Left lung (tissue), 10 donors: ENCODE data around the gene DHX36. TPM values are rescaled to one million over a fixed set of nuclear protein-coding genes. Genes with fewer than 3 reads are reported as not detected.

Experiments
- ATAC-seq: fragments of 200-7000 bp; cut with Tn5 transposase; one replicate; pipeline ENCODE4 v1.9.1; 2020; ENCODE audit warnings: moderate library complexity
- DNase-seq, 4 donors: peaks; one replicate each; pipeline ENCODE4 v3.0.0-alpha.2; 2013 to 2020
- H3K27ac ChIP-seq, 2 donors: fragments of 200-600 bp; sonication (generic) in 1 of 2; one replicate each; pipeline versions ENCODE4 v1.5.0 to v1.8.0; 2020 to 2021
- H3K27me3 ChIP-seq, 2 donors: fragments of 200-600 bp; sonication (generic) in 1 of 2; one replicate each; pipeline versions ENCODE4 v1.5.0 to v1.8.0; 2020 to 2021
- H3K36me3 ChIP-seq, 2 donors: fragments of 200-600 bp; sonication (generic) in 1 of 2; one replicate each; pipeline versions ENCODE4 v1.5.0 to v1.8.0; 2020 to 2021
- H3K4me1 ChIP-seq, 2 donors: fragments of 200-600 bp; one replicate each; pipeline ENCODE4 v1.8.0; 2021
- H3K4me3 ChIP-seq, 2 donors: fragments of 200-600 bp; sonication (generic) in 1 of 2; one replicate each; pipeline versions ENCODE4 v1.5.0 to v1.8.0; 2020 to 2021; ENCODE audit warnings: mild to moderate bottlenecking in 1 of 2
- H3K9me3 ChIP-seq, 2 donors: fragments of 200-600 bp; sonication (generic) in 1 of 2; one replicate each; pipeline versions ENCODE4 v1.5.0 to v1.8.0; 2020 to 2021
- intact Hi-C, 2 donors: fragments of 100-400 bp; cut with DNase I; formaldehyde crosslinking; loops; one replicate each; pipeline versions ENCODE4 v1.11.2 to v1.14.2; 2022
- polyA plus RNA-seq, 6 donors: library from polyadenylated mRNA; unstranded; fragments of 120-200 nt; gene quantifications; one replicate each; pipeline ENCODE4 v1.2.1, GENCODE V29; 2013; ENCODE audit not compliant: insufficient read length in 6 of 6
- total RNA-seq, 2 donors: library from RNA; stranded (reverse); fragmentation: NEBNext Ultra II Directional; extraction: Animal tissue kit (Norgen Biotek cat#: 25700); gene quantifications; one replicate each; pipeline ENCODE4 v1.2.1, GENCODE V29; 2021
- TF ChIP-seq, protein P1 (sequence below), 2 donors: fragments of 200-600 bp; sonication (generic) in 1 of 2; IDR thresholded peaks; one replicate each; pipeline versions ENCODE4 v1.5.0 to v1.8.0; 2021; ENCODE audit warnings: antibody characterized with exemption in 2 of 2
- donor health status: DM: no; HTN: yes; CAD: no.
- donor health status: DM: no; HTN: no; CAD: no.

DHX36 gene
- total and polyA plus RNA-seq, 8 donors, result 52.6 to 97.1 (median 76.8) TPM

DNA sequence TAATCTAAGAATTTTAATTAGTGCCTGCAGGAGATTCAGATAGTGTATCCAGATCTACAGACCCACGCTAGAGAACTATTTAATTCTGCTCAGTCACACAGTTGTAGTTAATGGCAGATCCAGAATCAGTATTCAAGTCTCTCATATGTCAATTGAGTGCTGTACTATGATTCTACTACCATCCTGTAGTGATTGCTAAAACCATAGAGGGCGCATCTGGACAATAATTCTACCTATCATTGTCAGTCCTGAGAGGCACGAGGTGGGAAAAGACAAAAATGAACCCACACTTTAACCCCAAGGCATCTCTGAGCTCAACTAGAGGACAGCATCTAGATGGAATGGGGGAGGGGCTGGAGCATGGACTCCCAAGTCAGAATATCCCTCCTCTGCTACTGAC is 22.7 kb downstream of the DHX36 start:
- DNase-seq, result no peak
- Histone ChIP-seq H3K9me3 (no peaks in the 10 kb centered on the region), H3K4me1 (no peaks in the 10 kb centered on the region), H3K36me3 (peaks cover 0 to 100% of the 10 kb centered on the region in 2 donors), H3K4me3 (no peak overlapping the region), H3K27ac (no peak overlapping the region), H3K27me3 (no peaks in the 10 kb centered on the region)
- TF ChIP-seq, protein P1, sequence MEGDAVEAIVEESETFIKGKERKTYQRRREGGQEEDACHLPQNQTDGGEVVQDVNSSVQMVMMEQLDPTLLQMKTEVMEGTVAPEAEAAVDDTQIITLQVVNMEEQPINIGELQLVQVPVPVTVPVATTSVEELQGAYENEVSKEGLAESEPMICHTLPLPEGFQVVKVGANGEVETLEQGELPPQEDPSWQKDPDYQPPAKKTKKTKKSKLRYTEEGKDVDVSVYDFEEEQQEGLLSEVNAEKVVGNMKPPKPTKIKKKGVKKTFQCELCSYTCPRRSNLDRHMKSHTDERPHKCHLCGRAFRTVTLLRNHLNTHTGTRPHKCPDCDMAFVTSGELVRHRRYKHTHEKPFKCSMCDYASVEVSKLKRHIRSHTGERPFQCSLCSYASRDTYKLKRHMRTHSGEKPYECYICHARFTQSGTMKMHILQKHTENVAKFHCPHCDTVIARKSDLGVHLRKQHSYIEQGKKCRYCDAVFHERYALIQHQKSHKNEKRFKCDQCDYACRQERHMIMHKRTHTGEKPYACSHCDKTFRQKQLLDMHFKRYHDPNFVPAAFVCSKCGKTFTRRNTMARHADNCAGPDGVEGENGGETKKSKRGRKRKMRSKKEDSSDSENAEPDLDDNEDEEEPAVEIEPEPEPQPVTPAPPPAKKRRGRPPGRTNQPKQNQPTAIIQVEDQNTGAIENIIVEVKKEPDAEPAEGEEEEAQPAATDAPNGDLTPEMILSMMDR (IDR thresholded peaks at IDR 0.05), result no peak
- ATAC-seq, result no peak
- intact Hi-C loops, result no loop called here

DNA sequence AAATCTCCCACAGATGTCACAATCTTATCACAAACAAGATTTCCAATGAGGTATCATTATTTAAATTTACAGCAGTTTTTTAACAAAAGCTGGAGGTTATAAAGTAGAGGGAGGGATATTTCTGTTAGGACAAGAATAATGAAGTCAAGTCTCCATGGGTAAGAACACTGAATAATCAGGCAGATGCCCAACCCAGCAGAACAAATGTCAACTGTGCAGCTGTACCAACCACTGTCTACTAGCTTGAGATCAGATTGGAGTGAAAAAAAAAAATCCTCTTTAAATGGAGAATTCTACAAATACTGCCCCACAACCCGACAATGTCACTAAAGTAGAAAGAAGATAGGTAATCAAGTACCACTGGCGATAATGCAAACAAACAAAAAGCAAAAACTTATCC is 30.3 kb downstream of the DHX36 start:
- Histone ChIP-seq H3K9me3 (no peaks in the 10 kb centered on the region), H3K4me3 (no peak overlapping the region), H3K27ac (no peak overlapping the region), H3K4me1 (no peaks in the 10 kb centered on the region), H3K27me3 (no peaks in the 10 kb centered on the region), H3K36me3 (peaks cover 0 to 97% of the 10 kb centered on the region in 2 donors)
- ATAC-seq (no peak), DNase-seq (no peak)
- TF ChIP-seq, protein P1 (IDR thresholded peaks at IDR 0.05), result no peak
- intact Hi-C loops, result no loop called here

DNA sequence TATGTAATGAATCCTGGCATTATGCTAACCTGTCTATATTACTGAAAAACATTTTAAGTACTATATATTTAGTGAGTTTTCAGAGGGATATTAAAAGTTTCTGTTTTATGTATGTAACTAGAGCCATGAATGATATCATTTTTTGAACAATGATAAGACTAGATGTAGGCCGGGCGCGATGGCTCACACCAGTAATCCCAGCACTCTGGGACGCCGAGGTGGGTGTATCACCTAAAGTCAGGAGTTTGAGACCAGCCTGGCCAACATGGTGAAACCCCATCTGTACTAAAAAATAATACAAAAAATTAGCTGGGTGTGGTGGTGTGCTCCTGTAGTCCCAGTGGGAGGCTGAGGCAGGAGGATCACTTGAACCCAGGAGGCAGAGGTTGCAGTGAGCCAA is 34.1 kb downstream of the DHX36 start:
- intact Hi-C loops, result no loop called here
- Histone ChIP-seq H3K36me3 (peaks cover 0 to 84% of the 10 kb centered on the region in 2 donors), H3K4me3 (no peak overlapping the region), H3K27ac (no peak overlapping the region), H3K27me3 (no peaks in the 10 kb centered on the region), H3K9me3 (no peaks in the 10 kb centered on the region), H3K4me1 (no peaks in the 10 kb centered on the region)
- ATAC-seq, result no peak
- TF ChIP-seq, protein P1 (IDR thresholded peaks at IDR 0.05), result no peak
- no peak for DNase-seq

DNA sequence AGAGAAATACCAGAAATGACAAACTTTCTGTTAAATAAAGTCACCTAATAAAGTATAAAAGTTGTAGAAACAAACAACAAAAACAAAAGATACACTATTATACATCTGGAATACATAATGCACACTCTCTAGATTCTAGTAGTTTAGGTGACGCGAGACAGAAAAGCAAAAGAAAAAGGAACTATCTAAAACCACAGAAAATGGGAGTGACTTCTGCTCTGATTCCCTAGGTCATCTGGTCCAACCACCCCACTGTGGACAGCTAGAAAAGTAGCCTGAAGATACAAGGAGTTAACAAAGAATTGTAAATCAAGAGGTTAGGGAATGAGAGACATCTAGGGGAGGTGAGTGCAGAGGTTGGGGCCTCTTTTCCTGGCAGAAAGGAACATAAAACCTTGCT is 39.1 kb downstream of the DHX36 start:
- Histone ChIP-seq H3K4me3 (no peak overlapping the region), H3K27ac (no peak overlapping the region), H3K9me3 (no peaks in the 10 kb centered on the region), H3K27me3 (no peaks in the 10 kb centered on the region), H3K4me1 (no peaks in the 10 kb centered on the region), H3K36me3 (peaks cover 0 to 84% of the 10 kb centered on the region in 2 donors)
- no peak for ATAC-seq
- DNase-seq, result no peak
- TF ChIP-seq, protein P1 (IDR thresholded peaks at IDR 0.05), result no peak
- intact Hi-C loops, result no loop called here

DNA sequence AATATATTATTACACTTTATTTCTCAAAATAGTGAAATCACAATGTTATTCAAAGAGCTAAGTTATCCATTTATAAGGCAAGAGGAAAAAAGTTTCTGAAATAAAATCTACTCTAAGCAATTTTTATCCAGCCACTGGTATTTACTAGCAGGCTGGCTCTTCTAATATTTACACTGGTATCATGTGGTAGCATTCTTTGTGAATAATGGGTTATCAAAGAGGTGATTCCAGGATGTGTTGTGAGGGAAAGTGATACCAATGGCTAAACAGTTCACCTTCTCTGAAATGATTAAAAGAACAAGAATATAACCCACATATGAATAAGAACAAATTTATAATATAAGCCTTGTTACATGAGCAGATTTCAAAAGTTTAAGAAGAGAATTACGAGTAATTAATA is 44.1 kb downstream of the DHX36 start:
- Histone ChIP-seq H3K4me3 (no peak overlapping the region), H3K27me3 (no peaks in the 10 kb centered on the region), H3K4me1 (no peaks in the 10 kb centered on the region), H3K27ac (no peak overlapping the region), H3K36me3 (peaks cover 0 to 93% of the 10 kb centered on the region in 2 donors), H3K9me3 (no peaks in the 10 kb centered on the region)
- ATAC-seq, result peak; percentile 46
- no peak for DNase-seq
- intact Hi-C loops, result no loop called here
- TF ChIP-seq, protein P1 (IDR thresholded peaks at IDR 0.05), result no peak
